K562 (cell line): ENCODE results near the gene UMODL1. TPM values are rescaled to one million over a fixed set of nuclear protein-coding genes. Genes with fewer than 3 reads are reported as not detected.

Experiments
- ATAC-seq: fragments of 200-7000 bp; cut with Tn5 transposase; 3 replicates; pipeline ENCODE4 v1.9.1; 2020; ENCODE audit warnings: moderate library complexity
- BruUV-seq: library from RNA; stranded (reverse); fragments of 400-500 nt; replicated peaks from 2 replicates; lab custom pipeline; 2021; lab: Mats Ljungman, UMichigan
- CTCF ChIA-PET: fragments of 300-600 bp; formaldehyde crosslinking; extraction: SDS; loops from one replicate; lab custom pipeline; 2021; ENCODE audit warnings: low intra/inter-chr PET ratio; lab: Yijun Ruan, JAX
- POLR2A ChIA-PET: fragments of 300-600, 350-650 bp; sonication (Branson Sonifier 250); formaldehyde crosslinking; extraction: SDS; loops from one replicate; lab custom pipeline; 2021; ENCODE audit warnings: antibody characterized with exemption, inconsistent platforms; lab: Yijun Ruan, JAX
- DNase-seq, 4 experiments: peaks; one replicate each; pipeline versions ENCODE4 v3.0.0 to v3.0.0-alpha.2; 2011 to 2018; ENCODE audit warnings: low spot score in 3 of 4, mixed read lengths in 3 of 4; ENCODE audit errors: extremely low read depth in 1 of 4
- FAIRE-seq: peaks from 2 replicates; lab custom pipeline; 2011; peaks lifted over from hg19 to GRCh38; lab: Jason Lieb, UNC
- H2AFZ ChIP-seq: 2 replicates; pipeline ENCODE4 v1.6.0; 2011; ENCODE audit warnings: low read depth, low read length, control low read depth, inconsistent platforms
- H3K27ac ChIP-seq: fragments of 200-600 bp; 3 replicates; pipeline ENCODE4 v1.8.0; 2011; ENCODE audit warnings: low read depth, mild to moderate bottlenecking, control low read depth, inconsistent platforms, low read length, moderate library complexity, mixed read lengths; ENCODE audit errors: extremely low read depth
- H3K27me3 ChIP-seq, 2 experiments: fragments of 300-600 bp in 1 of 2; 2 replicates in 1 of 2; 3 replicates in 1 of 2; pipeline versions ENCODE4 v1.6.0 to v1.8.0; 2011; ENCODE audit warnings: inconsistent platforms in 2 of 2, low read length in 2 of 2, mild to moderate bottlenecking in 1 of 2, mixed read lengths in 1 of 2, moderate library complexity in 1 of 2; ENCODE audit not compliant: control insufficient read depth in 2 of 2, insufficient read depth in 2 of 2
- H3K36me3 ChIP-seq: fragments of 300-600 bp; 3 replicates; pipeline ENCODE4 v1.8.0; 2011; ENCODE audit warnings: mild to moderate bottlenecking, low read length, inconsistent platforms; ENCODE audit not compliant: control insufficient read depth, insufficient read depth
- H3K4me1 ChIP-seq, 2 experiments: fragments of 200-600 bp in 1 of 2; replicated peaks in 1 of 2; 2 replicates in 1 of 2; 3 replicates in 1 of 2; pipeline versions ENCODE4 v1.5.1 to v1.8.0; 2011; ENCODE audit warnings: inconsistent platforms in 2 of 2, low read length in 2 of 2, mild to moderate bottlenecking in 1 of 2, mixed read lengths in 1 of 2, moderate library complexity in 1 of 2; ENCODE audit not compliant: control insufficient read depth in 2 of 2, insufficient read depth in 2 of 2
- H3K4me2 ChIP-seq: 2 replicates; pipeline ENCODE4 v1.6.1; 2011; ENCODE audit warnings: low read length, control low read depth, inconsistent platforms, mixed read lengths; ENCODE audit not compliant: insufficient read depth
- H3K4me3 ChIP-seq: fragments of 200-600 bp; sonication (generic), shearing (Covaris generic); 2 replicates; pipeline ENCODE4 v1.5.1; 2016; ENCODE audit warnings: control low read depth, inconsistent platforms
- H3K79me2 ChIP-seq: fragments of 200-600 bp; 3 replicates; pipeline ENCODE4 v1.8.0; 2011; ENCODE audit warnings: low read length, inconsistent platforms; ENCODE audit not compliant: control insufficient read depth, insufficient read depth
- H3K9ac ChIP-seq, 2 experiments: 2 replicates each; pipeline versions ENCODE4 v1.6.0 to v1.6.1; 2011; ENCODE audit warnings: low read depth in 2 of 2, low read length in 2 of 2, control low read depth in 1 of 2, inconsistent platforms in 1 of 2, mild to moderate bottlenecking in 1 of 2, mixed read lengths in 1 of 2; ENCODE audit not compliant: insufficient read depth in 1 of 2
- H3K9me1 ChIP-seq: one replicate; pipeline ENCODE4 v1.6.0; 2011; ENCODE audit warnings: inconsistent platforms, mild to moderate bottlenecking, low read length, moderate library complexity; ENCODE audit not compliant: control insufficient read depth, insufficient read depth
- H3K9me3 ChIP-seq: replicated peaks from 2 replicates; pipeline ENCODE4 v1.5.1; 2011; ENCODE audit warnings: low read depth, low read length, inconsistent platforms; ENCODE audit not compliant: control insufficient read depth, insufficient read depth
- H4K20me1 ChIP-seq: replicated peaks from 2 replicates; pipeline ENCODE4 v1.6.1; 2011; ENCODE audit warnings: low read length, inconsistent platforms, mixed read lengths; ENCODE audit not compliant: control insufficient read depth, insufficient read depth
- MTF1 ChIP-seq: fragments of 250-450 bp; sonication (Bioruptor Pico); IDR thresholded peaks from 2 replicates; pipeline ENCODE4 v1.9.0; 2021; ENCODE audit warnings: moderate library complexity, mild to moderate bottlenecking, inconsistent platforms, borderline replicate concordance
- NFE2L1 ChIP-seq: fragments of 450-650 bp; IDR thresholded peaks from 2 replicates; pipeline ENCODE4 v1.6.1; 2016; ENCODE audit warnings: missing genetic modification characterization, low read depth, mild to moderate bottlenecking, missing compliant biosample characterization, moderate library complexity, borderline replicate concordance
- NFXL1 ChIP-seq: fragments of 450-650 bp; formaldehyde crosslinking; IDR thresholded peaks from 2 replicates; pipeline ENCODE4 v1.4.0; 2021; ENCODE audit warnings: mild to moderate bottlenecking
- RAD51 ChIP-seq: fragments of 450-650 bp; IDR thresholded peaks from 2 replicates; pipeline ENCODE4 v1.7.1; 2016; ENCODE audit warnings: low read depth, mild to moderate bottlenecking, borderline replicate concordance
- SNIP1 ChIP-seq: fragments of 450-650 bp; IDR thresholded peaks from 2 replicates; pipeline ENCODE4 v1.7.1; 2017; ENCODE audit warnings: low read depth, mild to moderate bottlenecking
- ZNF224 ChIP-seq: sonication (generic); formaldehyde crosslinking; IDR thresholded peaks from 2 replicates; pipeline ENCODE4 v1.8.0; 2022; ENCODE audit warnings: mild to moderate bottlenecking, missing genetic modification reagents
- WGBS: fragments of 100-300 bp; shearing (Covaris generic); methylation state at CpG from one replicate; pipeline ENCODE4 v1.1.6; 2016; ENCODE audit warnings: low coverage, mixed read lengths; ENCODE audit not compliant: insufficient coverage; ENCODE audit errors: missing lambda C conversion rate; 5-methylcytosine and 5-hydroxymethylcytosine counted together
- in situ Hi-C: fragments of 300-500 bp; cut with MboI; formaldehyde crosslinking; loops from 4 replicates; pipeline ENCODE4 v1.15.0; 2018; ENCODE audit warnings: inconsistent platforms, mixed read lengths
- intact Hi-C: fragments of 100-400 bp; cut with micrococcal nuclease; formaldehyde crosslinking; loops from 2 replicates; pipeline ENCODE4 v1.14.2; 2022
- polyA plus RNA-seq, 8 experiments: library from polyadenylated mRNA; depleted of rRNA in 4 of 8; stranded (reverse) in 5 of 8; unstranded in 3 of 8; fragments of >200 nt; fragmentation: Nextera tagmentation in 2 of 8; fragmentation: Illumina TruSeq in 1 of 8; extraction: Ambion mirVana in 2 of 8; extraction: Trizol in 1 of 8; gene quantifications; 2 replicates each; pipeline versions ENCODE4 v1.2.1 to v1.2.3, GENCODE V29; 2011 to 2014; ENCODE audit warnings: inconsistent platforms in 1 of 8, missing spikeins in 1 of 8
- total RNA-seq, 7 experiments: library from RNA; depleted of rRNA in 6 of 7; stranded (reverse); fragments of >200 nt in 6 of 7; fragmentation: Illumina TruSeq in 2 of 7; extraction: Trizol in 2 of 7; gene quantifications; 2 replicates each; pipeline versions ENCODE4 v1.2.1 to v1.2.3, GENCODE V29; 2011 to 2021; ENCODE audit warnings: low replicate concordance in 1 of 7

UMODL1 gene
- total and polyA plus RNA-seq, 9 of the 15 experiments (the other 6 are each of a cell fraction or from before 2014, with no cell fraction given) = not detected

GRCh38 chr21:42151148-42151947, 80.2 kb downstream of the UMODL1 start:
- POLR2A ChIA-PET = interaction anchor here (0.6 kb wide), 1 partner anchor 774 kb away, joined by 3 read pairs; no protein-coding TSS in a partner anchor
- in situ Hi-C loops = loop anchor here (10.0 kb wide), 1 partner anchor 103 kb away; no protein-coding TSS in a partner anchor

DNA sequence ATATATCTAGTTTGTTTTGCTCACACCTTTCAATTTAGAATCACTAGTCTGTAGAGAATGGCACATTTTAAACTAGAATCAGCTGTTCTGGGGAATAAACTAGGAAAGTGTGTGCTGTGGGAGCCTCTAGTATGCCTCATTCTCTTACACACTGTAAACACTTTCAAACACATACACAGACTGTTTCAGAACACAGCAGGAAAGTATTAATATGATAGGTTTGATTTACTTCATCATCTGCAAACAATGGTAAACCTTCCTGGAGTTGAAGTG, 80.8 kb downstream of the UMODL1 start:
- no peak for TF ChIP-seq ZNF224 (CRISPR knock-in tag)
- TF ChIP-seq RAD51 = no peak
- no peak for TF ChIP-seq NFE2L1
- peaks cover 0 to 5% of the 10 kb centered on the region in 2 experiments; a peak in 1 of 5 replicates for H3K4me1 ChIP-seq
- intact Hi-C loops (loop anchor here (10.0 kb wide), 1 partner anchor 383 kb away; no protein-coding TSS in a partner anchor), in situ Hi-C loops (loop anchor here (10.0 kb wide), 1 partner anchor 103 kb away; no protein-coding TSS in a partner anchor)
- no TSS peak for BruUV-seq
- H3K27me3 ChIP-seq = peaks cover 37 to 82% of the 10 kb centered on the region in 2 experiments; a peak in 4 of 5 replicates
- ChIA-PET CTCF (no interaction called here), POLR2A (no interaction called here)
- FAIRE-seq (no peak), DNase-seq (no peak), ATAC-seq (no peak)
- H3K27ac ChIP-seq = no peak overlapping the region
- no peaks in the 10 kb centered on the region for H3K9me1 ChIP-seq
- no peak overlapping the region for H2AFZ ChIP-seq
- H4K20me1 ChIP-seq = peaks cover 20% of the 10 kb centered on the region; the same call in 1 of the 2 replicates
- H3K36me3 ChIP-seq = no peaks in the 10 kb centered on the region
- no peaks in the 10 kb centered on the region for H3K79me2 ChIP-seq
- no peak overlapping the region for H3K4me2 ChIP-seq
- H3K9ac ChIP-seq = no peak overlapping the region
- H3K9me3 ChIP-seq = no peaks in the 10 kb centered on the region
- no peak overlapping the region for H3K4me3 ChIP-seq

More at GRCh38 chr21:42151148-42151947, 80.2 kb downstream of the UMODL1 start:
- no TSS peak for BruUV-seq
- Histone ChIP-seq H3K4me3 (no peak overlapping the region), H2AFZ (no peak overlapping the region), H3K9me3 (no peaks in the 10 kb centered on the region), H3K4me2 (no peak overlapping the region), H4K20me1 (peaks cover 23% of the 10 kb centered on the region; the same call in 1 of the 2 replicates), H3K9ac (no peak overlapping the region), H3K9me1 (no peaks in the 10 kb centered on the region), H3K36me3 (no peaks in the 10 kb centered on the region), H3K79me2 (no peaks in the 10 kb centered on the region), H3K27me3 (peaks cover 35 to 83% of the 10 kb centered on the region in 2 experiments; a peak in 4 of 5 replicates), H3K27ac (no peak overlapping the region), H3K4me1 (peaks cover 0 to 8% of the 10 kb centered on the region in 2 experiments; a peak in 1 of 5 replicates)
- FAIRE-seq = no peak
- CTCF ChIA-PET = no interaction called here
- no peak for DNase-seq
- intact Hi-C loops = loop anchor here (10.0 kb wide), 1 partner anchor 383 kb away; no protein-coding TSS in a partner anchor
- TF ChIP-seq SNIP1 = no peak
- no peak for TF ChIP-seq MTF1 (CRISPR knock-in tag)
- TF ChIP-seq NFXL1 (CRISPR knock-in tag) = no peak
- under 1% methylated on average over 12 of the region's 12 CpGs for WGBS
- ATAC-seq = no peak
